K562 (cell line): ENCODE measurements around the gene SHISAL1. TPM values are rescaled to one million over a fixed set of nuclear protein-coding genes. Genes with fewer than 3 reads are reported as not detected.

Experiments
- ATAC-seq: fragments of 200-7000 bp; cut with Tn5 transposase; 3 replicates; pipeline ENCODE4 v1.9.1; 2020; ENCODE audit warnings: moderate library complexity
- BruUV-seq: library from RNA; stranded (reverse); fragments of 400-500 nt; replicated peaks from 2 replicates; lab custom pipeline; 2021; lab: Mats Ljungman, UMichigan
- CTCF ChIA-PET: fragments of 300-600 bp; formaldehyde crosslinking; extraction: SDS; loops from one replicate; lab custom pipeline; 2021; ENCODE audit warnings: low intra/inter-chr PET ratio; lab: Yijun Ruan, JAX
- POLR2A ChIA-PET: fragments of 300-600, 350-650 bp; sonication (Branson Sonifier 250); formaldehyde crosslinking; extraction: SDS; loops from one replicate; lab custom pipeline; 2021; ENCODE audit warnings: antibody characterized with exemption, inconsistent platforms; lab: Yijun Ruan, JAX
- DNase-seq, 4 experiments: peaks; one replicate each; pipeline versions ENCODE4 v3.0.0 to v3.0.0-alpha.2; 2011 to 2018; ENCODE audit warnings: low spot score in 3 of 4, mixed read lengths in 3 of 4; ENCODE audit errors: extremely low read depth in 1 of 4
- FAIRE-seq: peaks from 2 replicates; lab custom pipeline; 2011; peaks lifted over from hg19 to GRCh38; lab: Jason Lieb, UNC
- H2AFZ ChIP-seq: 2 replicates; pipeline ENCODE4 v1.6.0; 2011; ENCODE audit warnings: low read depth, low read length, control low read depth, inconsistent platforms
- H3K27ac ChIP-seq: fragments of 200-600 bp; 3 replicates; pipeline ENCODE4 v1.8.0; 2011; ENCODE audit warnings: low read depth, mild to moderate bottlenecking, control low read depth, inconsistent platforms, low read length, moderate library complexity, mixed read lengths; ENCODE audit errors: extremely low read depth
- H3K27me3 ChIP-seq, 2 experiments: fragments of 300-600 bp in 1 of 2; 2 replicates in 1 of 2; 3 replicates in 1 of 2; pipeline versions ENCODE4 v1.6.0 to v1.8.0; 2011; ENCODE audit warnings: inconsistent platforms in 2 of 2, low read length in 2 of 2, mild to moderate bottlenecking in 1 of 2, mixed read lengths in 1 of 2, moderate library complexity in 1 of 2; ENCODE audit not compliant: control insufficient read depth in 2 of 2, insufficient read depth in 2 of 2
- H3K36me3 ChIP-seq: fragments of 300-600 bp; 3 replicates; pipeline ENCODE4 v1.8.0; 2011; ENCODE audit warnings: mild to moderate bottlenecking, low read length, inconsistent platforms; ENCODE audit not compliant: control insufficient read depth, insufficient read depth
- H3K4me1 ChIP-seq, 2 experiments: fragments of 200-600 bp in 1 of 2; replicated peaks in 1 of 2; 2 replicates in 1 of 2; 3 replicates in 1 of 2; pipeline versions ENCODE4 v1.5.1 to v1.8.0; 2011; ENCODE audit warnings: inconsistent platforms in 2 of 2, low read length in 2 of 2, mild to moderate bottlenecking in 1 of 2, mixed read lengths in 1 of 2, moderate library complexity in 1 of 2; ENCODE audit not compliant: control insufficient read depth in 2 of 2, insufficient read depth in 2 of 2
- H3K4me2 ChIP-seq: 2 replicates; pipeline ENCODE4 v1.6.1; 2011; ENCODE audit warnings: low read length, control low read depth, inconsistent platforms, mixed read lengths; ENCODE audit not compliant: insufficient read depth
- H3K4me3 ChIP-seq: fragments of 200-600 bp; sonication (generic), shearing (Covaris generic); 2 replicates; pipeline ENCODE4 v1.5.1; 2016; ENCODE audit warnings: control low read depth, inconsistent platforms
- H3K79me2 ChIP-seq: fragments of 200-600 bp; 3 replicates; pipeline ENCODE4 v1.8.0; 2011; ENCODE audit warnings: low read length, inconsistent platforms; ENCODE audit not compliant: control insufficient read depth, insufficient read depth
- H3K9ac ChIP-seq, 2 experiments: 2 replicates each; pipeline versions ENCODE4 v1.6.0 to v1.6.1; 2011; ENCODE audit warnings: low read depth in 2 of 2, low read length in 2 of 2, control low read depth in 1 of 2, inconsistent platforms in 1 of 2, mild to moderate bottlenecking in 1 of 2, mixed read lengths in 1 of 2; ENCODE audit not compliant: insufficient read depth in 1 of 2
- H3K9me1 ChIP-seq: one replicate; pipeline ENCODE4 v1.6.0; 2011; ENCODE audit warnings: inconsistent platforms, mild to moderate bottlenecking, low read length, moderate library complexity; ENCODE audit not compliant: control insufficient read depth, insufficient read depth
- H3K9me3 ChIP-seq: replicated peaks from 2 replicates; pipeline ENCODE4 v1.5.1; 2011; ENCODE audit warnings: low read depth, low read length, inconsistent platforms; ENCODE audit not compliant: control insufficient read depth, insufficient read depth
- H4K20me1 ChIP-seq: replicated peaks from 2 replicates; pipeline ENCODE4 v1.6.1; 2011; ENCODE audit warnings: low read length, inconsistent platforms, mixed read lengths; ENCODE audit not compliant: control insufficient read depth, insufficient read depth
- CHD4 ChIP-seq: fragments of 200-600 bp; sonication (generic); IDR thresholded peaks from 3 replicates; pipeline ENCODE4 v1.6.1; 2012; ENCODE audit warnings: low read depth, mild to moderate bottlenecking, mixed read lengths, low read length, inconsistent platforms; ENCODE audit not compliant: insufficient read depth, insufficient replicate concordance, poor library complexity, severe bottlenecking
- EGR1 ChIP-seq: fragments of 450-650 bp; conservative IDR thresholded peaks from 2 replicates; pipeline ENCODE4 v1.6.1; 2017; ENCODE audit warnings: mild to moderate bottlenecking
- HNRNPLL ChIP-seq: fragments of 200-400 bp; formaldehyde crosslinking; IDR thresholded peaks from 2 replicates; pipeline ENCODE4 v1.6.1; 2017; ENCODE audit warnings: low read length, low read depth, mild to moderate bottlenecking; ENCODE audit not compliant: poor library complexity, severe bottlenecking
- NFE2 ChIP-seq: IDR thresholded peaks from 2 replicates; pipeline ENCODE4 v1.6.1; 2014; ENCODE audit warnings: antibody characterized with exemption, low read depth
- NR2C1 ChIP-seq, 2 experiments: fragments of 450-650 bp; IDR thresholded peaks; 2 replicates each; pipeline ENCODE4 v1.6.1; 2017; ENCODE audit warnings: mild to moderate bottlenecking in 2 of 2, antibody characterized with exemption in 1 of 2, inconsistent platforms in 1 of 2, missing compliant biosample characterization in 1 of 2, missing genetic modification characterization in 1 of 2
- RBM39 ChIP-seq: fragments of 200-400 bp; formaldehyde crosslinking; optimal IDR thresholded peaks from 2 replicates; pipeline ENCODE3; 2018; ENCODE audit warnings: low read depth, low read length
- SAFB2 ChIP-seq: fragments of 200-400 bp; formaldehyde crosslinking; IDR thresholded peaks from 2 replicates; pipeline ENCODE4 v1.6.1; 2018; ENCODE audit warnings: borderline replicate concordance, low read length, low read depth, moderate library complexity; ENCODE audit not compliant: severe bottlenecking
- SIN3B ChIP-seq: fragments of 450-650 bp; IDR thresholded peaks from 2 replicates; pipeline ENCODE4 v1.6.1; 2017; ENCODE audit warnings: low read depth, mild to moderate bottlenecking, moderate library complexity
- SMARCE1 ChIP-seq: fragments of 450-650 bp; IDR thresholded peaks from 2 replicates; pipeline ENCODE4 v1.7.1; 2016; ENCODE audit warnings: mild to moderate bottlenecking
- SP1 ChIP-seq: sonication (generic); formaldehyde crosslinking; IDR thresholded peaks from 2 replicates; pipeline ENCODE4 v1.8.1; 2022; ENCODE audit warnings: mild to moderate bottlenecking, missing genetic modification reagents
- SREBF1 ChIP-seq: fragments of 150-350 bp; IDR thresholded peaks from 2 replicates; pipeline ENCODE4 v1.6.1; 2014; ENCODE audit warnings: antibody characterized with exemption, low read depth, low read length, borderline replicate concordance
- TAF7 ChIP-seq: fragments of 450-650 bp; IDR thresholded peaks from 2 replicates; pipeline ENCODE4 v1.6.1; 2016; ENCODE audit warnings: missing genetic modification characterization, missing compliant biosample characterization
- TEAD4 ChIP-seq, 2 experiments: sonication (generic) in 1 of 2; formaldehyde crosslinking in 1 of 2; IDR thresholded peaks; 2 replicates each; pipeline versions ENCODE4 v1.6.1 to v1.8.0; 2012 to 2022; ENCODE audit warnings: borderline replicate concordance in 1 of 2, inconsistent platforms in 1 of 2, low read length in 1 of 2, mild to moderate bottlenecking in 1 of 2, missing genetic modification reagents in 1 of 2
- ZNF23 ChIP-seq: fragments of 250-450 bp; sonication (Bioruptor Pico); IDR thresholded peaks from 2 replicates; pipeline ENCODE4 v1.4.0; 2020; ENCODE audit warnings: mild to moderate bottlenecking
- ZNF232 ChIP-seq: sonication (generic); formaldehyde crosslinking; IDR thresholded peaks from 2 replicates; pipeline ENCODE4 v1.8.0; 2022; ENCODE audit warnings: mild to moderate bottlenecking, missing genetic modification reagents
- ZNF253 ChIP-seq: fragments of 250-450 bp; sonication (Bioruptor Pico); conservative IDR thresholded peaks from 2 replicates; pipeline ENCODE4 v1.6.1; 2021; ENCODE audit warnings: mild to moderate bottlenecking
- WGBS: fragments of 100-300 bp; shearing (Covaris generic); methylation state at CpG from one replicate; pipeline ENCODE4 v1.1.6; 2016; ENCODE audit warnings: low coverage, mixed read lengths; ENCODE audit not compliant: insufficient coverage; ENCODE audit errors: missing lambda C conversion rate; 5-methylcytosine and 5-hydroxymethylcytosine counted together
- in situ Hi-C: fragments of 300-500 bp; cut with MboI; formaldehyde crosslinking; loops from 4 replicates; pipeline ENCODE4 v1.15.0; 2018; ENCODE audit warnings: inconsistent platforms, mixed read lengths
- intact Hi-C: fragments of 100-400 bp; cut with micrococcal nuclease; formaldehyde crosslinking; loops from 2 replicates; pipeline ENCODE4 v1.14.2; 2022
- polyA plus RNA-seq, 8 experiments: library from polyadenylated mRNA; depleted of rRNA in 4 of 8; stranded (reverse) in 5 of 8; unstranded in 3 of 8; fragments of >200 nt; fragmentation: Nextera tagmentation in 2 of 8; fragmentation: Illumina TruSeq in 1 of 8; extraction: Ambion mirVana in 2 of 8; extraction: Trizol in 1 of 8; gene quantifications; 2 replicates each; pipeline versions ENCODE4 v1.2.1 to v1.2.3, GENCODE V29; 2011 to 2014; ENCODE audit warnings: inconsistent platforms in 1 of 8, missing spikeins in 1 of 8
- total RNA-seq, 7 experiments: library from RNA; depleted of rRNA in 6 of 7; stranded (reverse); fragments of >200 nt in 6 of 7; fragmentation: Illumina TruSeq in 2 of 7; extraction: Trizol in 2 of 7; gene quantifications; 2 replicates each; pipeline versions ENCODE4 v1.2.1 to v1.2.3, GENCODE V29; 2011 to 2021; ENCODE audit warnings: low replicate concordance in 1 of 7
- TF ChIP-seq, protein P1 (sequence below): sonication (generic); formaldehyde crosslinking; IDR thresholded peaks from 2 replicates; pipeline ENCODE4 v1.8.0; 2022; ENCODE audit warnings: mild to moderate bottlenecking, missing genetic modification reagents, borderline replicate concordance
- TF ChIP-seq, protein P2 (sequence below): sonication (generic); formaldehyde crosslinking; IDR thresholded peaks from 2 replicates; pipeline ENCODE4 v1.9.0; 2022; ENCODE audit warnings: mild to moderate bottlenecking, missing genetic modification reagents

SHISAL1 gene
- total and polyA plus RNA-seq, 9 of the 15 experiments (the other 6 are each of a cell fraction or from before 2014, with no cell fraction given) = not detected

DNA sequence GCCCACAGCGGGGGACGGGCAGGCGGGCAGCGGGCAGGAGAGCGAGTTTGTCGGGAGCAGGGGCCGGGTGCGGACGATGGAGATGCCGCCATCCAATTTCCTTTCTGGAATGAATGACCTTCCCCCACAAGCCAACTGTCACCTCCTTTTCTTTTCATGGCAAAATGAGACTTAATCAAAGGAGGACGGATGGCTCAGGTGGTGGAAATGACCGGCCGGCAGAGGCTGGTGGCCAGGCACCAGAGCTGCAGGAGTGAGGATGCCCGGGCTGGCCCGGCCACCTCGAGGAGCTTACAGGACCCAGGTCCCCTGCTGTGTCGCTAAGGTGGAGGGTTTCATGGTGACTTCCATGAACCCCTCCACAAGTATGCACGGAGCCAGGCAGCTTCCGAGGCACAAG lies 11.7 kb downstream of the SHISAL1 start:
- Histone ChIP-seq H3K27ac (no peak overlapping the region), H3K27me3 (peaks cover 4 to 7% of the 10 kb centered on the region in 2 experiments; a peak in 2 of 5 replicates), H3K9me1 (no peaks in the 10 kb centered on the region), H3K4me3 (no peak overlapping the region), H3K36me3 (no peaks in the 10 kb centered on the region), H3K4me1 (peaks cover 0 to 8% of the 10 kb centered on the region in 2 experiments; a peak in 1 of 5 replicates), H4K20me1 (no peaks in the 10 kb centered on the region; the same call in 1 of the 2 replicates), H3K9ac (no peak overlapping the region), H3K79me2 (no peaks in the 10 kb centered on the region), H3K9me3 (no peaks in the 10 kb centered on the region), H2AFZ (no peak overlapping the region), H3K4me2 (no peak overlapping the region)
- ChIA-PET POLR2A (no interaction called here), CTCF (no interaction called here)
- in situ Hi-C loops = no loop called here
- no peak for FAIRE-seq
- TF ChIP-seq SIN3B = no peak
- no peak for TF ChIP-seq NR2C1 (IDR thresholded peaks at IDR 0.05)
- no peak for TF ChIP-seq NR2C1 (tag; IDR thresholded peaks at IDR 0.05)
- no peak for TF ChIP-seq HNRNPLL
- no peak for TF ChIP-seq TEAD4 (IDR thresholded peaks at IDR 0.05; ENCODE audit: low read length)
- no peak for TF ChIP-seq TEAD4 (CRISPR knock-in tag; IDR thresholded peaks at IDR 0.05; ENCODE audit: borderline replicate concordance)
- no peak for TF ChIP-seq SREBF1
- no peak for TF ChIP-seq NFE2
- TF ChIP-seq SMARCE1 = no peak
- TF ChIP-seq, protein P1, sequence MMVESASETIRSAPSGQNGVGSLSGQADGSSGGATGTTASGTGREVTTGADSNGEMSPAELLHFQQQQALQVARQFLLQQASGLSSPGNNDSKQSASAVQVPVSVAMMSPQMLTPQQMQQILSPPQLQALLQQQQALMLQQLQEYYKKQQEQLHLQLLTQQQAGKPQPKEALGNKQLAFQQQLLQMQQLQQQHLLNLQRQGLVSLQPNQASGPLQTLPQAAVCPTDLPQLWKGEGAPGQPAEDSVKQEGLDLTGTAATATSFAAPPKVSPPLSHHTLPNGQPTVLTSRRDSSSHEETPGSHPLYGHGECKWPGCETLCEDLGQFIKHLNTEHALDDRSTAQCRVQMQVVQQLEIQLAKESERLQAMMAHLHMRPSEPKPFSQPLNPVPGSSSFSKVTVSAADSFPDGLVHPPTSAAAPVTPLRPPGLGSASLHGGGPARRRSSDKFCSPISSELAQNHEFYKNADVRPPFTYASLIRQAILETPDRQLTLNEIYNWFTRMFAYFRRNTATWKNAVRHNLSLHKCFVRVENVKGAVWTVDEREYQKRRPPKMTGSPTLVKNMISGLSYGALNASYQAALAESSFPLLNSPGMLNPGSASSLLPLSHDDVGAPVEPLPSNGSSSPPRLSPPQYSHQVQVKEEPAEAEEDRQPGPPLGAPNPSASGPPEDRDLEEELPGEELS (CRISPR knock-in tag) = no peak
- TF ChIP-seq, protein P2, sequence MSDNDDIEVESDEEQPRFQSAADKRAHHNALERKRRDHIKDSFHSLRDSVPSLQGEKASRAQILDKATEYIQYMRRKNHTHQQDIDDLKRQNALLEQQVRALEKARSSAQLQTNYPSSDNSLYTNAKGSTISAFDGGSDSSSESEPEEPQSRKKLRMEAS (CRISPR knock-in tag) = no peak
- no peak for TF ChIP-seq EGR1
- no peak for TF ChIP-seq SP1 (CRISPR knock-in tag)
- no peak for TF ChIP-seq ZNF232 (CRISPR knock-in tag)
- TF ChIP-seq ZNF253 (CRISPR knock-in tag) = no peak
- no peak for TF ChIP-seq TAF7 (tag)
- no peak for TF ChIP-seq RBM39
- TF ChIP-seq ZNF23 (CRISPR knock-in tag) = no peak
- no peak for TF ChIP-seq CHD4
- TF ChIP-seq SAFB2 = no peak
- DNase-seq = no peak
- no peak for ATAC-seq
- WGBS = 4% methylated on average over 5 of the region's 19 CpGs
- BruUV-seq = no TSS peak
- intact Hi-C loops = no loop called here
